GM12892 (cell line): ENCODE results near the gene HPCA.

Experiments used
- POLR2A ChIP-seq: IDR thresholded peaks from 2 replicates; pipeline ENCODE4 v1.6.1; 2011; ENCODE audit warnings: low read depth, low read length, control low read depth
- TAF1 ChIP-seq: IDR thresholded peaks from 2 replicates; pipeline ENCODE4 v1.6.1; 2011; ENCODE audit warnings: low read depth, mild to moderate bottlenecking, control low read depth, low read length, borderline replicate concordance

- TF ChIP-seq POLR2A (no peak), TAF1 (no peak)
Measured at GRCh38 chr1:32919811-32920733, 33.8 kb downstream of the HPCA start.
